Stimulated activated CD4-positive, alpha-beta T cell treated with anti-CD3 and anti-CD28 coated beads, Interleukin-15, amount 100 ng/mL, for 24 hours (primary cell): ENCODE measurements around the gene ZSCAN23.
A peak's percentile ranks its signal among the peaks of the same experiment; 100 is the strongest.
"Not testable (repeated sequence)": the region's sequence is repeated elsewhere in the genome, so short reads cannot be mapped to it uniquely, and the experiment has no call there.

Experiments used
- DNase-seq: peaks from one replicate; pipeline ENCODE4 v3.0.0-alpha.2; 2020

The ZSCAN23 gene

GRCh38 chr6:28436404-28436803 lies 6.9 kb downstream of the ZSCAN23 start:
- DNase-seq, result no peak

DNA sequence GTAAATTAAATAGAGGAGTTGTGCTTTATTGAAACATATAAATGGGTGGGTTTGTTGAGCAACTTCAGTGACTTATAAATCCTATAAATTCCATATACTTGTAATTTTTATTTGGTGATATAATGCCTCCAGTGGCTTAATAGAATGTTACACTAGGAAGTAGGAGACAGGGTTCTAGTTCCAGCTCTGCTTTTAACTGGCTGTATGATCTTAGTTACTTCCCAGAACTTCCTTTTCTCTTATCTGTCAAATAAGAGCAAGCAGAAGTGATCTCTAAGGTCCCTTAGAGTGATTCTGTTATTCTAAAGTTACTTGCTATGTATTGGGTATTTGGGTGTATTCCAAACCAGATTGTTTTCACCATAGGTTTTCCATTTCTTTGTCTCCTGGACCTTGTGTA lies 10.2 kb downstream of the ZSCAN23 start:
- no peak for DNase-seq

DNA sequence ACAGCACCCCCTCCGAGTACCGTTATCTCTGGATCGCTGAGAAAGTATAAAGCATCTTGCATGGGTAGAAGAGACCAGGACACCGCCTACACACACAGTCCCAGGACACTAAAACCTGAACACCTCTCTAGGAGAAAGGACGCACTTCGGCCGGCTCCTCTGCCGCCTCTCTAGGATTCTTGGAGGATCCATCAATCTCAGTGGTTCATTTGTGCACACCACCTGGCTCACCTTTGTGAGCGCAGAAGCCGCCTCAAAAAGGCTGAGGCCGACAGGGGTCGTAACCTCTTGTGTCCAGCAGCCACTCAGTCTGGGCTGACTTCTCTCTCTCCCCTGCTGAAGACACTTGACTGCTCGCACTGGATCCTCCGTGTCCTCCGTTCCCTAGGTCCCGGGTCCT lies 13.5 kb downstream of the ZSCAN23 start:
- no peak for DNase-seq

GRCh38 chr6:28425944-28426541 lies 17.2 kb downstream of the ZSCAN23 start:
- no peak for DNase-seq

DNA sequence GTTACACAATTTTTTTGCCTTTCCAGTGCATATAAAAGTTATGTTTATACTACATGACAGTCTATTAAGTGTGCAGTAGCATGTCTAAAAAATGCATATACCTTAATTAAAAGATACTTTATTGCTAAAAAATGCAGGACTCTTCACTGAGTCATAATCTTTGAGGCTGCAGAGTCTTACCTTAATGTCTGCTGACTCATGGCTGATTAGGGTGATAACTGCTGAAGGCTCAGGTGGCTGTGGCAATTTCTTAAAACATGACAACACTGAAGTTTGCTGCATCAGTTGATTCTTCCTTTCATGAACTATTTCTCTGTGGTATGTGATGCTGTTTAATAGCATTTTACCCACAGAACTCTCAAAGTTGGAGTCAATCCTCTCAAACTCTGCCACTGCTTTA lies 19.1 kb downstream of the ZSCAN23 start:
- no peak for DNase-seq

DNA sequence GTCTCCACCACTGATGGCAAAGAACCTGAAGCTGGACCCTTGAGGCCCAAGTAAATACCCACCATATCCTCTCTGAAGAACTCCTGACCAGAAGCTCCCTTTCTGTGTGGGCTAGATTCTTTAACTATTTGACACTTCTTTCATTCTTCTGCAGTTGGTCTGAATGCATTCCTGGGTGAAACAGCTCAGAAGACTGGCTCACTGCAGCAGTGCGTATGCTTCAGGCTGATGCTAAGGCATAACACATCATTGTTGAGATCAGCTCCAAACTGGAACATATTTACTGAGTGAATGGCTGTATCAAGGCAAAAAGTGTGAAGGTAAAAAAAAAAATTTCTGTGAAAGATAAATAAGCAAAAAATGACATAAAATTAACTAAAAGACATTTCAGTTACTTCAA lies 19.7 kb downstream of the ZSCAN23 start:
- no peak for DNase-seq

DNA sequence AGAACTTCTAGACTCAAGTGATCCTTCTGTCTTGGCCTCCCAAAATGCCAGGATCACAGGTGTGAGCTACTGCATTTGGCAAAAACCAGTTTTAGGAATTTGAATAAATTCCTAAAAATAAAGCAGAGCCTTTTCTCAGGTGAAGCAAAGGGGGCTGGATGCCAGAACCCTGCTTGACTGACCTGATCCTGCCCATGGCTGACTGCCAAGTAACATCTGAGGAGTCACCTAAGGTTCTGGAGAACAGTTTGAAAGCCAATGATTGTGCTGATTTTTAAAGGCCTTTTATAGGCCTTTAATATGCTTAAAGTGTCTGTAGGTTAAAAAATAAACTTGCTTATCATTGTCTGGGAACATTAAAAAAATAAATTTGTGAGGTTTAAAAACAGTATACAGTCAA lies 29.6 kb downstream of the ZSCAN23 start:
- DNase-seq, result no peak

GRCh38 chr6:28410767-28411166 lies 32.5 kb downstream of the ZSCAN23 start:
- no peak for DNase-seq

- DNase-seq, result no peak
Observed at GRCh38 chr6:28408076-28408802, 35.1 kb downstream of the ZSCAN23 start.

GRCh38 chr6:28407401-28407800 lies 35.9 kb downstream of the ZSCAN23 start:
- DNase-seq, result no peak

DNA sequence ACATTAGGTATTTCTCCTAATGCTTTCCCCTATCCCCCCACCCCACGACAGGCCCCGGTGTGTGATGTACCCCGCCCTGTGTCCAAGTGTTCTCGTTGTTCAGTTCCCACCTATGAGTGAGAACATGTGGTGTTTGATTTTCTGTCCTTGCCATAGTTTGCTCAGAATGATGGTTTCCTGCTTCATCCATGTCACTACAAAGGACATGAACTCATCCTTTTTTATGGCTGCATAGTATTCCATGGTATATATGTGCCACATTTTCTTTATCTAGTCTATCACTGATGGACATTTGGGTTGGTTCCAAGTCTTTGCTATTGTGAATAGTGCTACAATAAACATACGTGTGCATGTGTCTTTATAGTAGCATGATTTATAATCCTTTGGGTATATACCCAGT lies 39.4 kb downstream of the ZSCAN23 start:
- DNase-seq, result not testable (repeated sequence)

- DNase-seq, result no peak
Observed at GRCh38 chr6:28402197-28402596, 41.1 kb downstream of the ZSCAN23 start.

DNA sequence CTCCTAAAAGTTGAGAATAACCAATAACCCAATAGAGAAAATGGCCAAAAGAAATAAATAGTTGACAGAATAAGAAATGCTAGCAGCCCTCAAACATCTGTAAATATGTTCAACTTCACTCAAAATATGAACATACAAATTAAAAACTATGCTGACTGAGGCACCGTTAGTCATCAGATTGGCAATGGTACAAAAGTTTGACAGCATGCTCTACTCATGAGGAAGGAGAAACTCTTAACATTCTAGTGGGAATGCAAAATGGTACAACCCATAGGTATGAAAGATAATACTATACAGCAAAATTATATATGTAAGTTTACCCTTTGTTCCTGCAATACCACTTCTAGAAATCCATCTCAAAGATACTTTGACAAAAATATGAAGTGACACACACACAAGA lies 42.1 kb downstream of the ZSCAN23 start:
- DNase-seq, result no peak

- no peak for DNase-seq
Observed at GRCh38 chr6:28400122-28400451, 43.2 kb downstream of the ZSCAN23 start.

DNA sequence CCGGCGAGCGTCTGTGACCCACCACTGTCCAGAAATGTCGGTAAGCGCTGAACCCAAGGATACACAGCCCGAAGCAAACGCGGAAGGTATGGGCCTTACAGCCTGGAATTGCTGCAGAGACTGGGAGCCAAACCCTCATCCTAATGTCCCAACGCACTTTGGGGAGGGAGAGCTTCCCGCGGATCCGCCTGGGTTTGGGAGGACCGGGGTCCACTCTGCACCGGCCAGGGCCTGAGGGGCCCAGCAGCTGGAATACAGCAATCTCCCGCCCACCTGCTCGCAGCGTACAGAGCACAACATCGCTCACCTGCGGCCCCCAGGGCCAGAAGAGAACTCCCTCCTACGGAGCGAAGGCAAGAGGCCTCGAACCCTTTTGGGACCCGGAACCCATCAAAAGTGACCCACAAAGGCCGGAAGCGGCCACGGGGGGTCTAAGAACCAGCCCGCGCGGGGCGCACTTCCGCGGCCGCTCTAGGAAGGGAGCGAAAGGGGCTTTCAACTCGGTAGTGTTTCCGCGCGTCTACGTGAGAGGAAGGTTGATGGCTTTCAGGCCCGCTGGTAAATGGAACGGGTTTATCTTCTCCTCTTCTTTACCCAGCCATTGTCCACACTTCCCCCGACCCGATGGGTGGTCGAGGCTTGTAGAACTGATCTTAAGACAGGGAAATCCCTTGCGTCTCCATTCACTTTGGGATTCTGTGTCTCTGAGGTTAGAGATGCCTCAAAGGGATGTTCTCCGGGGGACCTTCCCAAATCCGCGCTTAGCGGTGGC lies 43.8 kb downstream of the ZSCAN23 start, which contains the start of gene ZSCAN12:
Gene ZSCAN12, minus strand, starts transcription at position 398 of the 772 bp plus-strand sequence. CDS start 1,342 bp downstream, outside the sequence.
- peak; percentile 89 for DNase-seq

DNA sequence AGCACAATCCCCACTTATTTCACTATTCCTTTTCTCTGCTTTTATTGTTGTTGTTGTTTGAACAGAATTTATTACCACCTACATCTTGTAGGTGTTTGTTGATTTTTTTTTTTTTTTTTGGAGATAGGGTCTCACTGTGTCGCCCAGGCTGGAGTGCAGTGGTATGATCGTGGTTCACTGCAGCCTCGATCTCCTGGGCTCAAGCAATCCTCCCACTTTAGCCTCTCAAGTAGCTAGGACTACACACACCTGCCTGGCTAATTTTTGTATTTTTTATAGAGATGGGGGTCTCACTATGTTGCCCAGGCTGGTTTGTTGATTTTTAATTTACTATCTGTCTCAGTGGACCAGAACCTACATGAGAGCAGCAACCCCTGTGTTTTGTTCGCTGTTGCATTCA lies 47.4 kb downstream of the ZSCAN23 start:
- DNase-seq, result no peak

DNA sequence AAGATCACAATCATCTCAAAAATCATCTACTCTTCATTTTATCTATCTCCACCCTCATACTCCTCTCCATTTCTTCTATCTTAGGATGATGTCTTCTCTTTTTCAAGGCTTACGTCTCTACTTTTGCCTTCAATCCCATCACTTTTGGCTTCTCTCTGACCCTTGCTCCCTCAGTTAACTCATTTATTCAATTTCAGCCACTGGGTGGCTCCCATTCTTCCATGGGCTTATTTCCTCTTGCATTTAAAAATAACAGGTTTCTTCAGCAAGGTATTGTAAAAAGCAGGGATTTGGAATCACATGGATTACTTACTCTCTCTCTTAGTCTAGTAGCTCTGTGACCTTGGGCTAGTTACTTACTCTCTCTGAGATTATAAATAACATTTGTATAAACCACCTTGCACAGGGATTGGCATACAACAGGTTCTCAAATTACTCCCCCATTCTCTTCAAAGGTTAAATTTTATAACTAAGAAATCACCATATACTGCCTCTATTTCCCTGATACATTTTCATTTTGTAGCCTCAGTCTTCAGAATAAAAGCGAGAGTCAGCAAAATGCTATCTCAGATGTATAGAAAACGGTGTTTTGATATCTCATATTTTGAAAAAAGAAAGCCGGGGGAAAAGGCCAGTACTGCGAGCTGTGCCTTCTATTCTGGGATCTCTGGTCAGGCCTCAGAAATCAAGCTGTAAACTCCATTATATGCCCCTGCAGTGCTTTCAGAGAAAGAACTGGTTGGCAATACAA lies 49.2 kb downstream of the ZSCAN23 start:
- no peak for DNase-seq

DNA sequence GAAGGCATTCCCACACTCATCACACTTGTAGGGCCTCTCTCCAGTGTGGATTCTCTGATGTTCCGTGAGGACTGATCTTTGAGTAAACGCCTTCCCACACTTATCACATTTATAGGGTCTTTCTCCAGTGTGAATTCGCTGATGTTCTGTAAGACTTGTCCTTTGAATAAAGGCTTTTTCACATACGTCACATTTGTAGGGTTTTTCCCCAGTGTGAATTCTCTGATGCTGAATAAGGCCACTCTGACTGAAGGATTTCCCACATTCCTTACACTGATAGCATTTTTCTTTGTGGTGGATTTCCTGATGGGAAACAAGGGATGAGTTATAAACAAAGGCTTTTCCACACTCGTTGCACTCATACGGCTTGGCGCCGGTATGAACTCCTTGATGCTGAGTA lies 52.6 kb downstream of the ZSCAN23 start:
- no peak for DNase-seq

DNA sequence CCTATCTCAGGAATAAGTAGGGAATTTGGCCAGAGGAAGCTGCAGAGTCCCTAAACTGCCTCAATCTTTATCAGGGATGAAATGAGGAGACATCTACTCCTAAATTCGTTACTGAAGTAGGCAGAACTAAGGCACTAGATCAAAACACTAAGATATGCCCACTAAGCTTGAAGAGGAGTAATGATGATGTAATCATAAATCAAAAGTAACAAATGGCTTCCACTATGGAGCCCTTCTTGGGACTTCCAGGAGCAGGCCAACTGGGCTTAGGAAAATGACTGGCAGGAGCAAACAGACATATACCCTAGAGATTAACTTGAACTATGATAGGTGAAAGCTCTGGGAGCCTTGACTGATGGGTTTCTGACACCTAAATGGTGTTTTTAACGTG lies 59.2 kb downstream of the ZSCAN23 start:
- no peak for DNase-seq

DNA sequence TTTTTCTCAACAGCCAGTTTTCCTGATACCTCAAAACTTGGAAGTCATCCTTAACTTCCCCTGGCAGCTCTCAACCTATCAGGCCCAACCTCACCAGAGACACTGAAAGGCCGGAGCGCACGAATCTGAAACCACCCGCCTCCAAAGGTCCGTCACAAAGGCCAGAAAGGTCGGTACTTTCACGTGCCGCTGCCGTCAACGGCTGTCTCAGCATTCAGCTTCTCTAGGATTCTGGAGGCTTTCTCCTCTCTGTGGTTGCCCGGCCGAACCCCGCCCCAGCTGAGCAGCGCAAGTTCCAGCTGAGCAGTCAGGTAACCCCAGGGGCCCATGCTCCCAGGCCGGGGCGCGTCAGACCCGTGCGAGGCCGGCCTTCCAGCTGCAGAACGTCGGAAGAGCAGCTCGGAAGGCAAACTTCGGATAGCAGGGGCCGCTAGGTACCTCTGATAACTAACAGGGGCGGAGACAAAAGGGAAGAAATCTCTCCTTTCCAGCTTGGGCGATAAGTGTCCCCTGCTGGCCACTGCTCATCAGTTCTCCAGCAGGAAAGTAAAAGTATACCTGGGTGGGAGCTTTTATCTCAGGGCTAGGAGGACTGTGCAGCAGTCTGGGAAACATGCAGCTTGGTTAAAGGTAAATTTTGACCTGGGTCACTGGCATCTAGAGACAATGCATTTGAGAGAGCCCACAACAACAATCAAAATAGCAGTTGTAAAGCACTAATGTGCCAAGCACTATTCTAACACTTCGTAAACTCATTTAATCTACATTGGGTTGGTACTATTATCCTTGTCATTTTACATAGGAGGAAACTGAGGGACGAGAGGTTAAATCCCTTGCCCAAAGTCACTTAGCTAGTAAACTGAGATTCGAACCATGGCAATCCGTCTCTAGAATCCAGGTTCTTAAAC lies 59.8 kb downstream of the ZSCAN23 start:
- peak; percentile 51 for DNase-seq
